Adipocyte (in vitro differentiated cells): ENCODE results near the gene STAG1.
"Not testable (repeated sequence)": the region's sequence is repeated elsewhere in the genome, so short reads cannot be mapped to it uniquely, and the experiment has no call there.

ENCODE experiments used
- DNase-seq: peaks from one replicate; pipeline ENCODE4 v3.0.0-alpha.2; 2015; ENCODE audit warnings: low read depth
- H3K27me3 ChIP-seq: replicated peaks from 2 replicates; pipeline ENCODE4 v1.7.0; 2013; ENCODE audit warnings: mild to moderate bottlenecking, low read length, moderate library complexity; ENCODE audit not compliant: control insufficient read depth, insufficient read depth
- H3K36me3 ChIP-seq: 2 replicates; pipeline ENCODE4 v1.7.0; 2013; ENCODE audit warnings: low read length, mild to moderate bottlenecking, moderate library complexity; ENCODE audit not compliant: control insufficient read depth, insufficient read depth, severe bottlenecking
- H3K4me1 ChIP-seq: 2 replicates; pipeline ENCODE4 v1.7.0; 2013; ENCODE audit warnings: mild to moderate bottlenecking, low read length, moderate library complexity; ENCODE audit not compliant: control insufficient read depth, insufficient read depth
- H3K4me3 ChIP-seq: 2 replicates; pipeline ENCODE4 v1.7.0; 2013; ENCODE audit warnings: mild to moderate bottlenecking, low read length, moderate library complexity
- H3K9ac ChIP-seq: 2 replicates; pipeline ENCODE4 v1.7.0; 2013; ENCODE audit warnings: mild to moderate bottlenecking, low read length, moderate library complexity
- H3K9me3 ChIP-seq: 2 replicates; pipeline ENCODE4 v1.7.0; 2013; ENCODE audit warnings: mild to moderate bottlenecking, low read length, moderate library complexity; ENCODE audit not compliant: control insufficient read depth

The STAG1 gene

DNA sequence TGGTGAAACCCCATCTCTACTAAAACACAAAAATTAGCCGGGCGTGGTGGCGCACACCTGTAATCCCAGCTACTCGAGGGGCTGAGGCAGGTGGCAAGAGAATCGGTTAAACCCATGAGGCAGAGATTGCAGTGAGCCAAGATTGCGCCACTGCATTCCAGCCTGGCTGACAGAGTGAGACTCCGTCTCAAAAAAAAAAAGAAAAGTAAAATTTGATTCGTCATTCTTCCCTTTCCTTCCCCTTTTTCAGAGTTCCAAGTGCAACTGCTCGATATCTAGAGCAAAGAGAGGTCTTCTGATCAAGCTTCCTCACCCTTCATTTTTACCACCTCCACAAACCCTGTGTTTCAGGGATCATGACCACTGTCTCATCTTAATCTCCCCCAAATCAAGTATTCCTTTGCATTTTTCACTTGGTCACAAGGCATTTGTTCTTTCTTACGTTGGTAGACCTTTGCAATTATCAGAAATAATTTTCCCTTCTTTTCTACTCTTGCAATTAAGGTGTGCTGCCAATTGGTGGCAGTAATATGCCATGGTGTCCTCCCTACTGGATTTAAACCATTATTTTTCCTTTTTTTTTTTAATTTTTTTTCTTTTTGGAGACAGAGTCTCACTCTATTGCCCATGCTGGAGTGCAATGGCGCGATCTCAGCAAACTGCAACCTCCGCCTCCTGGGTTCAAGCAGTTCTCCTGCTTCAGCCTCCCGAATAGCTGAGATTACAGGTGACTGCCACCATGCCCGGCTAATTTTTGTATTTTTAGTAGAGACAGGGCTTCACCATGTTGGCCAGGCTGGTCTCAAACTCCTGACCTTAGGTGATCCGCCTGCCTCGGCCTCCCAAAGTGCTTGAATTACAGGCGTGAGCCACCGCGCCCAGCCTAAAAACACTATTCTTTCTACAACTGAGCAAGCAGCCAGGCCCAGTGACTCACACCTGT is 6.3 kb upstream of the STAG1 start:
- H3K4me1 ChIP-seq, H3K4me3 ChIP-seq, H3K9ac ChIP-seq, H3K36me3 ChIP-seq, H3K9me3 ChIP-seq, H3K27me3 ChIP-seq: not testable (repeated sequence)
- DNase-seq = peak; percentile 22

DNA sequence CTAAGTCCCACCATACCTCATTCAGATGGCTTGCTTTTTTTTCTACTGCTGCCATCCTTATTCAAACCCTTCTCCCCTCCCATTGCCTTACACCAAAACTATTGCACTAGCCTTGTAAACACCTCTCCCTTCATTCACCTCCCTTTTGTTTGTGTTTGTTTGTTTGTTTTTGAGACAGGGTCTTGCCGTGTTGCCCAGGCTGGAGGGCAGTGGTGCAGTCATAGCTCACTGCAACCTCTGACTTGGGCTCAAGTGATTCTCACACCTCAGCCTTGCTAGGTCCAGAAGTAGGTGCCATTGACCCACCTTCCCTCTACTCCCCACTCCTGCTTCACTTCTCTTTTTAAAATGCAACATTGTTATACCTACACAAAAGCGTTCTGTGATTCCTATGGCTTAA is 3.0 kb upstream of the STAG1 start:
- peaks cover 2% of the 10 kb centered on the region for H3K9me3 ChIP-seq
- H3K4me3 ChIP-seq = no peak overlapping the region
- no peaks in the 10 kb centered on the region for H3K27me3 ChIP-seq
- no peak for DNase-seq
- H3K9ac ChIP-seq = no peak overlapping the region
- peaks cover 14% of the 10 kb centered on the region for H3K4me1 ChIP-seq
- no peaks in the 10 kb centered on the region for H3K36me3 ChIP-seq

DNA sequence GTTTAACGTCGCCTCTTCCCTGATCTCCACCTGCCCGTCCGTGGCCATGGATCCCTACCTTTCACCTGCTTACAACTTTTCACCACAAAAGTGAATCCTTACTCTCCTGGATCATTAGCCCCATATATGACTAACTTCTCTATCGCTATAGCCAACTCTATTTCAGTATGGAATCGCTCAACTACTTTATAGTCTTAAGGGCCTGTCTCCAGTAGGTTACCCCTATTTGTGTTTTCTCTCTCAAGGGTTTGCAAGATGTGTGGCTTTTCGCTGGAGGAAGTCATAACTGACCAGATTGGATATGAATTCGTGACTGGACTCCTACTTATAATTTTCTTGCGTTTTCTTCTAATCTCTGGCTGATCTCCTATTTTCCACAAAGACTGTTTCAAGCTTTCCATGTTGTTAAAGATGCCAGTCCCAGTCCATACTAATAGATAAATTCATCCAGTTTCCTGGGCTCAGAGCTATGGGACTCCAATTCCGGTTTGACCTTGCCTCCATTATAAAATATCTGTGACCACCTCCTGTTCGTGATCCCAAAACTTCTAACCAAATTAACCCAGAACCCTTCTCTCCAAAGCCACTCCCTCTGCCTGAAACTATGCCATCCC is 1.3 kb upstream of the STAG1 start:
- H3K9ac ChIP-seq = peak overlapping the region; percentile 95
- no peaks in the 10 kb centered on the region for H3K27me3 ChIP-seq
- DNase-seq = no peak
- H3K9me3 ChIP-seq = peaks cover 2% of the 10 kb centered on the region
- H3K4me3 ChIP-seq = peak overlapping the region; percentile 90
- H3K36me3 ChIP-seq = no peaks in the 10 kb centered on the region
- H3K4me1 ChIP-seq = peaks cover 32% of the 10 kb centered on the region

DNA sequence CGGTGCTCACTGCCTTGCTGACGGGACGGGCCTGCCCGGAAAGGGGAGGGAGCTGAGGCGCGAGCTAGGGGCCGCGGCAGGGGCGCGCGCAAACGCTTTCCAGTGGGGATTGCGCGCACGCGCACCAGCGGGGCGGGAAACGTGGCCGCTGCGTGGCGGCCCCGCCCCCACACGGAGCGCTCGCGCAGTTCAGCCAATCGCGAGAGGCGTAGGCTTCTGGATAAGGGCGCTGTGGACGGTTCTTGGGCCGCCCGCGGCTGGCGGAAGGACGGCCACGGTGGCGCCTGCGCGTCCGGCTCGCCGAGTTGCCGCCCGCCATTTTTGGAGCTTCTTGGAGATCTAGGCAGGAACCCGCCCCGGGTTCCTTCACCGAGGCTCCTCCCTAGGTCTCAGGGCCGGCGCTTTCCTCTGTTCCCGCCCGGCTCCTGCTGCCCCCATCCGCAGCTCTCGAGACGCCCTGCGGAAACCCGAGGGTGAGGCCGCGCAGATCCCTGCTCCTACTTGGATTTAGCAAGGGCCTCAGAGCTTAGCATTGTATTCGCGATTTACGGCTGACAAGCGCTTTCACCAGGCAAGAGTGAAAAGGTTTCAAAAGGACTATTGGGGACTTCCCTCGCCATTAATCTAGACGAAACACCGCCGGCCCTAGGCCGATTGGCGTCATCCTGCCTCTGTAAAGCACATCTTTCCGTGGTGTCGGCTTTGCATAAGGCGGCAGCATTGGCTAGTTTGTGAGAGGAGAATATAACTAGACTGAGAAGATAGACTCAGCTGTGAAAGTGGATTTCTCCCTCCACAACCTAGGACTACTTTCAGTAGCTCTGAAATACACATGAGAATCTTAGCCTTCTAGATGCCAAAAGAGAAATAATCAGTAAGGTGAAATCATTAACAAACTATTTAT is 496 bp upstream of the STAG1 start:
- peak; percentile 99 for DNase-seq
- peak overlapping the region; percentile 96 for H3K9ac ChIP-seq
- H3K27me3 ChIP-seq = no peaks in the 10 kb centered on the region
- peaks cover 32% of the 10 kb centered on the region for H3K4me1 ChIP-seq
- H3K4me3 ChIP-seq = peak overlapping the region; percentile 90
- no peaks in the 10 kb centered on the region for H3K36me3 ChIP-seq
- H3K9me3 ChIP-seq = no peaks in the 10 kb centered on the region

DNA sequence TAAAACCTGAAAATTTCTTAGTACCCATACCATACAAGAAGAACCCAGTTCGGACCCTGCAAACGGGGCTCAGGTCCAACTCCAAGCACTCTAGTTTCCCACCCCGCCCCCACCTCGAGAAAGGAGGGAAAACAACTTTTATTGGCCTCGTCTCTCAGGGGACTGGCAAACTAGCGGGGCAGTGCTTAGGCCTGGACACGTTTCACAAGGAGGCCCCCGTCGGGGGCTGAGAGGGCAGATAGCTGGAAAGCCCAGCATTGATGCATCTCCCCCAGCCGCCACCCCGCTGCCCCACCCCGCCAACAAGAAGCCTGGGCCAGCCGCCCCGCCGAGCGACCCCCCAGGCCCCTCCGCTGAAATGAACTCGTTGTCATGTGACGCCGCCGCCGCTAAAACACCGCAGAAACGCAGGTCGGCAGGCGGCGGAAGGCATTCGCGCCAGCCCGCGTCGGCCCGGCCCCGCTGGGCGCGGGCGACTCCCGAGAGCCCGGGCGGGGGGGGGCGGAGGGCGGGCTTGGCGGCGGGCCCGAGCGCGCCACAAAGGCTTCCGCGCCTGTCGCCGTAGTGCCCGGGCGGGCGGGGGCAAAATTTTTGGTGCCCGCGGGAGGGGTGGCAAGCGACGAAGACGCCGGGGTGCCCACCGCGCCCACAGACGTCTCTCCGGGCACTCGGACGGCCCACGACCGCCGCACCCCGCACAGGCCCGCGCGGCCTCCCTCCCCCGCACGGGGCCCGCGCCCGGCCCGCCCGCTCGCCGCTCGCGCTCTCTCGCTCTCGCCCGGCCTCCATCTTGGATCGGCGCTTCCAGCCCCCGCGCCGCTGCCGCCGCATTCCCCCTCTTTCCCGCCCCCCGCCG is 634 bp downstream of the STAG1 start:
- peak; percentile 88 for DNase-seq
- Histone ChIP-seq H3K4me3 (peak overlapping the region; percentile 85), H3K9me3 (no peaks in the 10 kb centered on the region), H3K9ac (peak overlapping the region; percentile 96), H3K36me3 (no peaks in the 10 kb centered on the region), H3K4me1 (peaks cover 37% of the 10 kb centered on the region), H3K27me3 (no peaks in the 10 kb centered on the region)

DNA sequence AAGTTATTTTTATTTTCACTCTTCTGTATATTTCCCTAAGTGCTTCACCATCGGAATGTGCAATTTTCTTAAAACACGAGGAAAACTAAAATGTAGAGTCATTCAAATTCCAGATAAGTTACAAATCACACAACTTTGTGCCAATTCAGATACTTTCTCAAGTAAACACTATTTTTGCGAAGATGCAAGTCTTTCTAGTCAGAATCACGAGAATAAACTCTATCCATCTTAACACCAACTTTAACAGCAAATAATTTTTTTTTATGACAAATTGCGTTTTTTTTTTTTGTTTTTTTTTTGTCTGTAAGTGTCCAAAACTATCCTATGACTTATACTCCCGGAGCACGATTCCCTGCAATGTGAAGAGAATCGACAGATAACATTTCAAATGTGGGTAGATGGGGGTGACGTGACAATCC is 1.3 kb downstream of the STAG1 start:
- peak overlapping the region; percentile 96 for H3K9ac ChIP-seq
- H3K27me3 ChIP-seq = no peaks in the 10 kb centered on the region
- peak overlapping the region; percentile 85 for H3K4me3 ChIP-seq
- H3K4me1 ChIP-seq = peaks cover 42% of the 10 kb centered on the region
- no peaks in the 10 kb centered on the region for H3K36me3 ChIP-seq
- peak; percentile 76 for DNase-seq
- H3K9me3 ChIP-seq = no peaks in the 10 kb centered on the region

DNA sequence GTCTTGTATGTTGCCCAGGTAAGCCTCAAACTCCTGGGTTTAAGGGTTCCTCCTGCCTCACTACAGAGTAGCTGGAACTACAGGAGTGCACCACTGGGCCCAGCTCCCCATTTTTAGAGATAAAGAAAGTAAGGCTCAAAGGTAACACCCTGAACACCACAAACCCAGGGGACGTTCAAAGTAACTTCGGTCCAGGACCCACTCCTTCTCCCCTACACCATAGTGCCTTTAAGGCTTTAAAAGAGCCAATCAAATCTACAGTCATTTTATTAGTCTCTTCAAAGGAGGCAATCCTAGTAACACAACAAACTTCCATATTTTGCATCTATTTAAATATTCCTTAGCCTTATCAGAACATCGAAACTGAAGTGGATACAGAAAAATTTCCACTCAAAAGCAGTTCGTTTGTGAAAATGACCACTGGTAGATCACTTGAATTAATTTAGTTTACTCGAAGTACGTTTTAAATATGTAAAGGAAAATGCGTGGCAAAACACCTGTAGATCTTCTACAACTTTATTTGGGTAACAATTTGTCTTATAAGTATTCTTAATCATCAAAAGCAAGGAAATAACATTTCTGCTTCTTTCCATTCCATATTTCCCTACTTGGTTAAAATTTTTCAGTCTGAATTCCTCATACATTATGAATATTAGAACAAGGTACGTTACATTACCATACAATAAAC is 1.8 kb downstream of the STAG1 start:
- peak overlapping the region; percentile 85 for H3K4me3 ChIP-seq
- H3K9me3 ChIP-seq = no peaks in the 10 kb centered on the region
- H3K27me3 ChIP-seq = no peaks in the 10 kb centered on the region
- H3K4me1 ChIP-seq = peaks cover 43% of the 10 kb centered on the region
- peak; percentile 31 for DNase-seq
- H3K36me3 ChIP-seq = no peaks in the 10 kb centered on the region
- peak overlapping the region; percentile 96 for H3K9ac ChIP-seq

DNA sequence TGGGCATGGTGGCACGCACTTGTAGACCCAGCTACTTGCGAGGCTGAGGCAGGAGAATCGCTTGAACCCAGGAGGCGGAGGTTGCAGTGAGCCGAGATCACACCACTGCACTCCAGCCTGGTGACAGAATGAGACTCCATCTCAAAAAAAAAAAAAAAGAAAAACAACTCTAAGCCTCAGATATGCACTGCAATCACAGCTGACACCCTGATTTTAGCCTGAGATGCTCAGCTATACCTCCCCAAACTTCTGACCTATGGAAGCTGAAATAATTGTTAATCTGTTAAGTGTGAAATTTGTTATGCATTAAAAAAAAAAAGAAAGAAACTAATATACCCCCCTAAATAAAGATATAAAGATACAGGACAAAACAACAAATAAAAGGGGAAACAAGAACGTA is 2.6 kb downstream of the STAG1 start:
- H3K27me3 ChIP-seq, H3K36me3 ChIP-seq, H3K9me3 ChIP-seq, DNase-seq: not testable (repeated sequence)
- H3K9ac ChIP-seq = peak overlapping the region; percentile 96
- peaks cover 49% of the 10 kb centered on the region for H3K4me1 ChIP-seq
- H3K4me3 ChIP-seq = peak overlapping the region; percentile 85

DNA sequence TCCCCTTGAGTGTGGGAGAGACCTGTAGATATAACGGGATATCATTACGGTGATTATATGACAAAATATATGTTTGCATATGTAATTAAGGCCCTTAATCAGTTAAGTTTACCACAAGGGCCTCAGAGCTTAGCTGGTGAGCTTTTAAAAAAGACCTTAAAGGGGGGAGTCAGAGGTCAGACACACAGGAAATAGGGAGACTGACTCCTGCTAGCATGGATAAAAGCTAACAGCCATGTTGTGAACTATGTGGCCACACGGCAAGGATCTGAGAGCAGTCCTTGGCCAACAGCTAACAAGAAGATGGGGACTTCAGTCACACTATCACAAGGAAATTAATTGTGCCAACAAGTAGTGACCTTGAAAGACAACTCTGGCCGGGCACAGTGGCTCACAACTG is 3.1 kb downstream of the STAG1 start:
- Histone ChIP-seq H3K36me3 (no peaks in the 10 kb centered on the region), H3K4me3 (peak overlapping the region; percentile 85), H3K27me3 (no peaks in the 10 kb centered on the region), H3K4me1 (peaks cover 49% of the 10 kb centered on the region), H3K9ac (peak overlapping the region; percentile 96), H3K9me3 (no peaks in the 10 kb centered on the region)
- no peak for DNase-seq

DNA sequence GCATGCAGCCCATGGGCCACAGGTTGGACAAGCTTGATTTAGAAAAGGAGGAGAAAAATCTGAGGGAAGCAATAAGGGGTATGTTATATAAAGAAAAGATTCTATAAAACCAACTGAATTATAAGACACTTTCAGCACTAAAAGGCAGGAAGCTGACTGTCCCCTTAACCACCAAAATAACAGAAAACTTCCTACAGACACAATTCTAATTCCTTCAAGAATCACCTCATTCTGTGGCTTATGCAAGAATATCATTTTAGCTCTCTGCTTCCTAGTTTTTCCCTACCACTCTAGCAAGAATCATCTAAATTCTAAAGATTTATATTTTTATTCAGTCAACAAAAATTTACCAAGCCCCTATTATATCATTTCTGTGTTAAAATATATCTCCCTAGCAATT is 6.3 kb downstream of the STAG1 start:
- no peak overlapping the region for H3K9ac ChIP-seq
- no peak for DNase-seq
- peaks cover 53% of the 10 kb centered on the region for H3K4me1 ChIP-seq
- H3K4me3 ChIP-seq = no peak overlapping the region
- H3K27me3 ChIP-seq = no peaks in the 10 kb centered on the region
- no peaks in the 10 kb centered on the region for H3K9me3 ChIP-seq
- no peaks in the 10 kb centered on the region for H3K36me3 ChIP-seq
